RWPE2 (cell line): ENCODE data around the gene NGB.

Experiments
- ATAC-seq: fragments of 200-7000 bp; cut with Tn5 transposase; 3 replicates; pipeline ENCODE4 v1.9.1; 2021; ENCODE audit warnings: low read depth
- DNase-seq: peaks from one replicate; pipeline ENCODE4 v3.0.0-alpha.2; 2020; ENCODE audit warnings: low spot score
- H3K27ac ChIP-seq: fragments of 450-650 bp; 2 replicates; pipeline ENCODE4 v1.5.1; 2017; ENCODE audit warnings: mild to moderate bottlenecking; ENCODE audit not compliant: poor library complexity, severe bottlenecking
- H3K27me3 ChIP-seq: fragments of 250-450 bp; sonication (Bioruptor Pico); 2 replicates; pipeline ENCODE4 v1.5.1; 2021; ENCODE audit warnings: mild to moderate bottlenecking, moderate library complexity; ENCODE audit not compliant: insufficient read depth, poor library complexity, severe bottlenecking
- H3K36me3 ChIP-seq: fragments of 250-450 bp; sonication (Bioruptor Pico); 2 replicates; pipeline ENCODE4 v1.5.1; 2020; ENCODE audit warnings: low read depth, mild to moderate bottlenecking, moderate library complexity
- H3K4me1 ChIP-seq: fragments of 250-450 bp; sonication (Bioruptor Pico); 2 replicates; pipeline ENCODE4 v1.5.1; 2021; ENCODE audit warnings: mild to moderate bottlenecking, moderate library complexity; ENCODE audit not compliant: insufficient read depth, poor library complexity, severe bottlenecking
- H3K4me3 ChIP-seq: fragments of 250-450 bp; sonication (Bioruptor Pico); 2 replicates; pipeline ENCODE4 v1.5.1; 2021; ENCODE audit warnings: mild to moderate bottlenecking, moderate library complexity; ENCODE audit not compliant: severe bottlenecking
- H3K9me3 ChIP-seq: fragments of 250-450 bp; sonication (Bioruptor Pico); 2 replicates; pipeline ENCODE4 v1.5.1; 2021; ENCODE audit warnings: mild to moderate bottlenecking, moderate library complexity; ENCODE audit not compliant: severe bottlenecking
- CTCF ChIP-seq: fragments of 450-650 bp; IDR thresholded peaks from one replicate; pipeline ENCODE4 v1.5.1; 2017; ENCODE audit warnings: mild to moderate bottlenecking, moderate library complexity; ENCODE audit not compliant: poor library complexity, severe bottlenecking

NGB gene

GRCh38 chr14:77296906-77297305 is 25.9 kb upstream of the NGB start:
- H3K4me1 ChIP-seq = no peaks in the 10 kb centered on the region
- no peaks in the 10 kb centered on the region for H3K9me3 ChIP-seq
- H3K4me3 ChIP-seq = no peak overlapping the region
- ATAC-seq (no peak), DNase-seq (no peak)
- no peak for TF ChIP-seq CTCF
- peaks cover 28% of the 10 kb centered on the region for H3K36me3 ChIP-seq
- H3K27me3 ChIP-seq = no peaks in the 10 kb centered on the region
- no peak overlapping the region for H3K27ac ChIP-seq

GRCh38 chr14:77296155-77296554 is 25.1 kb upstream of the NGB start:
- no peak overlapping the region for H3K4me3 ChIP-seq
- H3K27ac ChIP-seq = no peak overlapping the region
- H3K27me3 ChIP-seq = no peaks in the 10 kb centered on the region
- H3K9me3 ChIP-seq = no peaks in the 10 kb centered on the region
- DNase-seq = no peak
- no peak for ATAC-seq
- peaks cover 28% of the 10 kb centered on the region for H3K36me3 ChIP-seq
- no peaks in the 10 kb centered on the region for H3K4me1 ChIP-seq
- no peak for TF ChIP-seq CTCF

- no peaks in the 10 kb centered on the region for H3K27me3 ChIP-seq
- no peak overlapping the region for H3K27ac ChIP-seq
- peaks cover 36% of the 10 kb centered on the region for H3K36me3 ChIP-seq
- H3K9me3 ChIP-seq = no peaks in the 10 kb centered on the region
- H3K4me3 ChIP-seq = no peak overlapping the region
- H3K4me1 ChIP-seq = no peaks in the 10 kb centered on the region
- TF ChIP-seq CTCF = no peak
- ATAC-seq (peak; percentile 56), DNase-seq (no peak)
Measured at GRCh38 chr14:77290705-77291104, 19.7 kb upstream of the NGB start.

GRCh38 chr14:77286576-77286975 is 15.6 kb upstream of the NGB start:
- Histone ChIP-seq H3K4me3 (no peak overlapping the region), H3K9me3 (no peaks in the 10 kb centered on the region), H3K4me1 (no peaks in the 10 kb centered on the region), H3K27ac (no peak overlapping the region), H3K36me3 (peaks cover 42% of the 10 kb centered on the region), H3K27me3 (no peaks in the 10 kb centered on the region)
- TF ChIP-seq CTCF = no peak
- no peak for DNase-seq
- ATAC-seq = no peak

- Histone ChIP-seq H3K9me3 (no peaks in the 10 kb centered on the region), H3K27me3 (no peaks in the 10 kb centered on the region), H3K4me1 (no peaks in the 10 kb centered on the region), H3K27ac (no peak overlapping the region), H3K36me3 (peaks cover 40% of the 10 kb centered on the region), H3K4me3 (no peak overlapping the region)
- no peak for TF ChIP-seq CTCF
- no peak for ATAC-seq
- DNase-seq = no peak
Measured at GRCh38 chr14:77284466-77284865, 13.5 kb upstream of the NGB start.
